PFSK-1 (cell line): Measurements from ENCODE around the gene SEC61A1.

Experiments
- SIN3A ChIP-seq: IDR thresholded peaks from 2 replicates; pipeline ENCODE4 v1.6.1; 2012; ENCODE audit warnings: mild to moderate bottlenecking, low read length, moderate library complexity, borderline replicate concordance; ENCODE audit not compliant: insufficient read depth
- TF ChIP-seq, protein P1 (sequence below), 2 experiments: IDR thresholded peaks; 2 replicates each; pipeline versions ENCODE4 v1.6.1 to v1.8.0; 2011 to 2012; ENCODE audit warnings: low read depth in 2 of 2, low read length in 2 of 2, control low read depth in 1 of 2, inconsistent platforms in 1 of 2, mild to moderate bottlenecking in 1 of 2, moderate library complexity in 1 of 2; ENCODE audit not compliant: insufficient read depth in 1 of 2

DNA sequence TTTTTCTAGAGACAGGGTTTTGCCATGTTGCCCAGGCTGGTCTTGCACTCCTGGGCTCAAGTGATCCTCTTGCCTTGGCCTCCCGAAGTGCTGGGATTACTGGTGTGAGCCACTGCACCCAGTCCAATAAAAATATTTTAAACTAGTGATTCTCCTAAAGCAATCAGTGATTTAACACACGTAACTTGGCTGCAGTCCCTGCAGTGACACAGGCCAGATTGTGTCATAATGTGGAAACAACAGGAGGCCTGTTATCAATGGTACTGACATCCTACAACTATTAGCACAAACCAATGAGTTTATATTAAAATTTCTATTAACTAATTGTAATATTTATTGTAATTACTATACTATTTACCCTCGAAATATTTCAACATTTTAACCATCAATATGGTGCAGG is 1.6 kb upstream of the SEC61A1 start:
- TF ChIP-seq SIN3A, result no peak
- TF ChIP-seq, protein P1, sequence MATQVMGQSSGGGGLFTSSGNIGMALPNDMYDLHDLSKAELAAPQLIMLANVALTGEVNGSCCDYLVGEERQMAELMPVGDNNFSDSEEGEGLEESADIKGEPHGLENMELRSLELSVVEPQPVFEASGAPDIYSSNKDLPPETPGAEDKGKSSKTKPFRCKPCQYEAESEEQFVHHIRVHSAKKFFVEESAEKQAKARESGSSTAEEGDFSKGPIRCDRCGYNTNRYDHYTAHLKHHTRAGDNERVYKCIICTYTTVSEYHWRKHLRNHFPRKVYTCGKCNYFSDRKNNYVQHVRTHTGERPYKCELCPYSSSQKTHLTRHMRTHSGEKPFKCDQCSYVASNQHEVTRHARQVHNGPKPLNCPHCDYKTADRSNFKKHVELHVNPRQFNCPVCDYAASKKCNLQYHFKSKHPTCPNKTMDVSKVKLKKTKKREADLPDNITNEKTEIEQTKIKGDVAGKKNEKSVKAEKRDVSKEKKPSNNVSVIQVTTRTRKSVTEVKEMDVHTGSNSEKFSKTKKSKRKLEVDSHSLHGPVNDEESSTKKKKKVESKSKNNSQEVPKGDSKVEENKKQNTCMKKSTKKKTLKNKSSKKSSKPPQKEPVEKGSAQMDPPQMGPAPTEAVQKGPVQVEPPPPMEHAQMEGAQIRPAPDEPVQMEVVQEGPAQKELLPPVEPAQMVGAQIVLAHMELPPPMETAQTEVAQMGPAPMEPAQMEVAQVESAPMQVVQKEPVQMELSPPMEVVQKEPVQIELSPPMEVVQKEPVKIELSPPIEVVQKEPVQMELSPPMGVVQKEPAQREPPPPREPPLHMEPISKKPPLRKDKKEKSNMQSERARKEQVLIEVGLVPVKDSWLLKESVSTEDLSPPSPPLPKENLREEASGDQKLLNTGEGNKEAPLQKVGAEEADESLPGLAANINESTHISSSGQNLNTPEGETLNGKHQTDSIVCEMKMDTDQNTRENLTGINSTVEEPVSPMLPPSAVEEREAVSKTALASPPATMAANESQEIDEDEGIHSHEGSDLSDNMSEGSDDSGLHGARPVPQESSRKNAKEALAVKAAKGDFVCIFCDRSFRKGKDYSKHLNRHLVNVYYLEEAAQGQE (IDR thresholded peaks at IDR 0.05; ENCODE audit: insufficient read depth in 1 of 2, low read depth in 2 of 2, low read length in 2 of 2), result no peak
